Gastroesophageal sphincter (tissue), 4 donors: Measurements from ENCODE around the gene ADAMTS2. TPM values are rescaled to one million over a fixed set of nuclear protein-coding genes. Genes with fewer than 3 reads are reported as not detected.

ENCODE experiments used
- ATAC-seq: fragments of 150-250 bp; one replicate; pipeline ENCODE4 v1.9.1; 2016; ENCODE audit warnings: mild to moderate bottlenecking, moderate library complexity
- H3K27ac ChIP-seq, 4 donors: fragments of 200-600 bp; sonication (generic) in 3 of 4; 1 replicate in 3 of 4; 2 replicates in 1 of 4; pipeline ENCODE4 v1.5.1; 2016 to 2019
- H3K27me3 ChIP-seq: fragments of 200-600 bp; sonication (generic); one replicate; pipeline ENCODE4 v1.5.1; 2019
- H3K36me3 ChIP-seq, 2 donors: fragments of 200-600 bp; sonication (generic); one replicate each; pipeline ENCODE4 v1.5.1; 2019; ENCODE audit warnings: control low read depth in 1 of 2
- H3K4me1 ChIP-seq, 3 donors: fragments of 200-600 bp; sonication (generic); 1 replicate in 2 of 3; 2 replicates in 1 of 3; pipeline ENCODE4 v1.5.1; 2016 to 2019; ENCODE audit warnings: control low read depth in 2 of 3
- H3K4me3 ChIP-seq, 2 donors: fragments of 200-600 bp; sonication (generic); one replicate each; pipeline ENCODE4 v1.5.1; 2019; ENCODE audit warnings: mild to moderate bottlenecking in 1 of 2, moderate library complexity in 1 of 2
- H3K9me3 ChIP-seq, 3 donors: fragments of 200-600 bp; sonication (generic); one replicate each; pipeline ENCODE4 v1.5.1; 2017 to 2019; ENCODE audit warnings: control low read depth in 2 of 3
- EP300 ChIP-seq: sonication (generic); formaldehyde crosslinking; IDR thresholded peaks from one replicate; pipeline ENCODE4 v1.6.1; 2017; ENCODE audit warnings: antibody characterized with exemption, mild to moderate bottlenecking
- POLR2A ChIP-seq, 2 donors: fragments of 450-650 bp; IDR thresholded peaks; one replicate each; pipeline ENCODE4 v1.6.1; 2017; ENCODE audit warnings: antibody characterized with exemption in 2 of 2, mild to moderate bottlenecking in 2 of 2, moderate library complexity in 1 of 2
- POLR2AphosphoS5 ChIP-seq: sonication (generic); formaldehyde crosslinking; IDR thresholded peaks from one replicate; pipeline ENCODE4 v1.6.1; 2017; ENCODE audit warnings: antibody characterized with exemption
- WGBS, 2 donors: methylation state at CpG; one replicate each; pipeline ENCODE4 v1.1.5; 2018; ENCODE audit warnings: low coverage in 1 of 2; 5-methylcytosine and 5-hydroxymethylcytosine counted together
- total RNA-seq, 4 donors: library from RNA; depleted of rRNA; stranded (reverse); fragments of >200 nt; gene quantifications; one replicate each; pipeline ENCODE4 v1.1.0, GENCODE V29; 2016
- TF ChIP-seq, protein P1 (sequence below), 4 experiments: fragments of 200-600 bp in 2 of 4; fragments of 450-650 bp in 2 of 4; sonication (generic) in 1 of 4; IDR thresholded peaks; one replicate each; pipeline ENCODE4 v1.5.1; 2017 to 2019; ENCODE audit warnings: antibody characterized with exemption in 4 of 4, mild to moderate bottlenecking in 2 of 4, moderate library complexity in 2 of 4

ADAMTS2 gene
- total RNA-seq, 4 donors from 2014 or later, result 14.8 to 24.8 (median 22.6) TPM

GRCh38 chr5:179250561-179251225, 94.6 kb downstream of the ADAMTS2 start:
- peaks cover 0 to 9% (median 0%) of the 10 kb centered on the region in 3 donors for H3K9me3 ChIP-seq
- H3K27ac ChIP-seq, result no peak overlapping the region
- ATAC-seq, result no peak
- no peak overlapping the region for H3K4me3 ChIP-seq
- 94 to 100% methylated on average over 3 to 5 of the region's 13 CpGs for WGBS, 2 donors
- TF ChIP-seq POLR2A (IDR thresholded peaks at IDR 0.05) (no peak), POLR2AphosphoS5 (no peak), EP300 (no peak)
- TF ChIP-seq, protein P1, sequence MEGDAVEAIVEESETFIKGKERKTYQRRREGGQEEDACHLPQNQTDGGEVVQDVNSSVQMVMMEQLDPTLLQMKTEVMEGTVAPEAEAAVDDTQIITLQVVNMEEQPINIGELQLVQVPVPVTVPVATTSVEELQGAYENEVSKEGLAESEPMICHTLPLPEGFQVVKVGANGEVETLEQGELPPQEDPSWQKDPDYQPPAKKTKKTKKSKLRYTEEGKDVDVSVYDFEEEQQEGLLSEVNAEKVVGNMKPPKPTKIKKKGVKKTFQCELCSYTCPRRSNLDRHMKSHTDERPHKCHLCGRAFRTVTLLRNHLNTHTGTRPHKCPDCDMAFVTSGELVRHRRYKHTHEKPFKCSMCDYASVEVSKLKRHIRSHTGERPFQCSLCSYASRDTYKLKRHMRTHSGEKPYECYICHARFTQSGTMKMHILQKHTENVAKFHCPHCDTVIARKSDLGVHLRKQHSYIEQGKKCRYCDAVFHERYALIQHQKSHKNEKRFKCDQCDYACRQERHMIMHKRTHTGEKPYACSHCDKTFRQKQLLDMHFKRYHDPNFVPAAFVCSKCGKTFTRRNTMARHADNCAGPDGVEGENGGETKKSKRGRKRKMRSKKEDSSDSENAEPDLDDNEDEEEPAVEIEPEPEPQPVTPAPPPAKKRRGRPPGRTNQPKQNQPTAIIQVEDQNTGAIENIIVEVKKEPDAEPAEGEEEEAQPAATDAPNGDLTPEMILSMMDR (IDR thresholded peaks at IDR 0.05), result no peak
- no peaks in the 10 kb centered on the region for H3K27me3 ChIP-seq
- no peaks in the 10 kb centered on the region for H3K36me3 ChIP-seq
- no peaks in the 10 kb centered on the region for H3K4me1 ChIP-seq

DNA sequence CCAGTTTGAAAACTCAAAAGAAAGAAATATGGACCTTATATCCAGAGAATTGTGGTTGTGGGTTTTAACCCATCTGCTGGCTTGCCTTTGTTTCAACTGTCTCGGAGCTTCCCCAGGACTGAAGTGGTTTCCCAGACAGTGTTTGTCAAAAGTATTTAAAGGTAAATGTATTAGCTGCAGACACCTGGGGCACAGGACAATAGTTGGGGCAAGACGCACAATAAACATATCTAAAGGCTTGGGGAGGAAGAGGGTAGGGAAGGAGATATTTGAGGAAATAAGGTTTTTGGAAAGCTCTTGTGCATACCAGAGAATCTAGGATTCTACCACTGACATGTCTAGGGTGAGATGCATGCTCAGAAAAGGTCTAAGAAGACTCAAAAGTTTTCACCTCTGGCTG, 99.0 kb downstream of the ADAMTS2 start:
- 94 to 96% methylated on average over 2 of the region's 2 CpGs for WGBS, 2 donors
- H3K27me3 ChIP-seq, result no peaks in the 10 kb centered on the region
- no peak overlapping the region for H3K4me3 ChIP-seq
- H3K4me1 ChIP-seq, result peaks cover 0 to 20% (median 4%) of the 10 kb centered on the region in 3 donors
- no peaks in the 10 kb centered on the region for H3K36me3 ChIP-seq
- no peak for ATAC-seq
- no peak overlapping the region for H3K27ac ChIP-seq
- peaks cover 0 to 9% (median 0%) of the 10 kb centered on the region in 3 donors for H3K9me3 ChIP-seq
- TF ChIP-seq POLR2AphosphoS5, result no peak
- no peak for TF ChIP-seq EP300
- TF ChIP-seq POLR2A (IDR thresholded peaks at IDR 0.05), result no peak
- TF ChIP-seq, protein P1 (IDR thresholded peaks at IDR 0.05), result no peak

GRCh38 chr5:179245031-179245430, 100.2 kb downstream of the ADAMTS2 start:
- WGBS, 2 donors, result 45 to 58% methylated on average over 3 to 4 of the region's 4 CpGs
- H3K36me3 ChIP-seq, result no peaks in the 10 kb centered on the region
- H3K27me3 ChIP-seq, result no peaks in the 10 kb centered on the region
- peaks cover 0 to 22% (median 6%) of the 10 kb centered on the region in 3 donors for H3K4me1 ChIP-seq
- ATAC-seq, result no peak
- TF ChIP-seq POLR2AphosphoS5 (no peak), EP300 (no peak), POLR2A (IDR thresholded peaks at IDR 0.05) (no peak)
- TF ChIP-seq, protein P1 (IDR thresholded peaks at IDR 0.05), result no peak
- H3K9me3 ChIP-seq, result peaks cover 0 to 9% (median 0%) of the 10 kb centered on the region in 3 donors
- H3K4me3 ChIP-seq, result no peak overlapping the region
- H3K27ac ChIP-seq, result no peak overlapping the region

GRCh38 chr5:179244044-179244443, 101.2 kb downstream of the ADAMTS2 start:
- WGBS, 2 donors, result 39 to 52% methylated on average over 3 to 5 of the region's 5 CpGs
- no peak for ATAC-seq
- TF ChIP-seq POLR2A (IDR thresholded peaks at IDR 0.05) (no peak), EP300 (no peak), POLR2AphosphoS5 (no peak)
- TF ChIP-seq, protein P1 (IDR thresholded peaks at IDR 0.05), result no peak
- no peak overlapping the region for H3K27ac ChIP-seq
- no peaks in the 10 kb centered on the region for H3K27me3 ChIP-seq
- H3K36me3 ChIP-seq, result no peaks in the 10 kb centered on the region
- peaks cover 0 to 9% (median 0%) of the 10 kb centered on the region in 3 donors for H3K9me3 ChIP-seq
- H3K4me1 ChIP-seq, result peaks cover 0 to 22% (median 6%) of the 10 kb centered on the region in 3 donors
- no peak overlapping the region for H3K4me3 ChIP-seq

DNA sequence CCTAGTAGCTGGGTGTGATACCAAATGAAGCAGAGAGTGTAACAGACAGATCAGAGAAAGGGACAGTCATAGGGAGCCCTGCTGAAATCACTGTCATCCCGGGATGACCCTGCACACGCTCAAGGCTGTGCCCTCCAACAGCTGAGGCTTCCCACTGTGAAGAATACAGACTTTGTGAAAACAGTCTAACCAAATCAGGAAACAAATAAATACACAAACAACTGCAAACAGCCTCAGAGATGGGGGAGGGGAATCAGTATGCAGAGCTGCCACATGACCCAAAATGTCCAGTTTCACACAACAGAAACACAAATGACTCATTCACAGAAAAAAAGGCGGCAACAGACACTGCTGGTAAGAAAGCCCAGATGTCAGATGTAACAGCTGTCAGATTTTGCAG, 101.9 kb downstream of the ADAMTS2 start:
- 29 to 45% methylated on average over 1 to 3 of the region's 3 CpGs for WGBS, 2 donors
- H3K27ac ChIP-seq, result peak overlapping the region in 1 of 4 donors; percentile 27

More for the DNA sequence above, 101.9 kb downstream of the ADAMTS2 start:
- Histone ChIP-seq H3K4me3 (no peak overlapping the region), H3K27me3 (no peaks in the 10 kb centered on the region), H3K36me3 (no peaks in the 10 kb centered on the region), H3K9me3 (peaks cover 0 to 9% (median 0%) of the 10 kb centered on the region in 3 donors), H3K4me1 (peaks cover 0 to 22% (median 6%) of the 10 kb centered on the region in 3 donors)
- TF ChIP-seq POLR2AphosphoS5, result peak; percentile 7
- TF ChIP-seq, protein P1 (IDR thresholded peaks at IDR 0.05), result no peak
- ATAC-seq, result peak; percentile 59
